IMR-90 (cell line): ENCODE data around the gene NKX2-1. TPM values are rescaled to one million over a fixed set of nuclear protein-coding genes. Genes with fewer than 3 reads are reported as not detected.

Experiments used
- ATAC-seq: fragments of 200-7000 bp; cut with Tn5 transposase; 2 replicates; pipeline ENCODE4 v1.9.1; 2020; ENCODE audit warnings: low read depth, mild to moderate bottlenecking, moderate library complexity
- BruUV-seq: library from RNA; stranded (reverse); fragments of 400-500 nt; replicated peaks from 2 replicates; lab custom pipeline; 2021; lab: Mats Ljungman, UMichigan
- CTCF ChIA-PET: fragments of 300-600 bp; formaldehyde crosslinking; extraction: SDS; loops from one replicate; lab custom pipeline; 2021; ENCODE audit warnings: antibody characterized with exemption; lab: Yijun Ruan, JAX
- POLR2A ChIA-PET: fragments of 300-600 bp; sonication (Branson Sonifier 250); formaldehyde crosslinking; loops from one replicate; lab custom pipeline; 2022; ENCODE audit warnings: antibody characterized with exemption; ENCODE audit not compliant: unreplicated experiment; lab: Charles Lee
- DNase-seq: peaks from one replicate; pipeline ENCODE4 v3.0.0; 2013
- H2AFZ ChIP-seq: replicated peaks from 2 replicates; pipeline ENCODE3; 2013; ENCODE audit warnings: low read length, mild to moderate bottlenecking; ENCODE audit not compliant: poor library complexity
- H2AK5ac ChIP-seq: 2 replicates; pipeline ENCODE4 v1.6.1; 2013; ENCODE audit warnings: low read depth, low read length, inconsistent platforms
- H2AK9ac ChIP-seq: replicated peaks from 2 replicates; pipeline ENCODE3; 2013; ENCODE audit warnings: mild to moderate bottlenecking, low read depth, low read length, moderate library complexity; ENCODE audit not compliant: poor library complexity
- H2BK120ac ChIP-seq: 2 replicates; pipeline ENCODE4 v1.6.1; 2013; ENCODE audit warnings: low read depth, low read length, inconsistent platforms
- H2BK15ac ChIP-seq: 3 replicates; pipeline ENCODE4 v1.6.1; 2013; ENCODE audit warnings: low read depth, low read length, inconsistent platforms
- H2BK20ac ChIP-seq: 2 replicates; pipeline ENCODE4 v1.6.1; 2013; ENCODE audit warnings: low read depth, mild to moderate bottlenecking, inconsistent platforms, low read length, moderate library complexity
- H2BK5ac ChIP-seq: 2 replicates; pipeline ENCODE4 v1.6.1; 2013; ENCODE audit warnings: mild to moderate bottlenecking, low read depth, low read length, inconsistent platforms; ENCODE audit not compliant: poor library complexity, severe bottlenecking
- H3K14ac ChIP-seq: replicated peaks from 2 replicates; pipeline ENCODE4 v1.6.1; 2013; ENCODE audit warnings: low read depth, low read length, inconsistent platforms
- H3K18ac ChIP-seq: 2 replicates; pipeline ENCODE4 v1.6.1; 2013; ENCODE audit warnings: low read depth, low read length, control low read depth
- H3K23ac ChIP-seq: 2 replicates; pipeline ENCODE4 v1.6.1; 2013; ENCODE audit warnings: low read depth, low read length, inconsistent platforms
- H3K27ac ChIP-seq: 2 replicates; pipeline ENCODE4 v1.5.1; 2013; ENCODE audit warnings: mild to moderate bottlenecking, control low read depth, low read length; ENCODE audit not compliant: insufficient read depth
- H3K27me3 ChIP-seq: 2 replicates; pipeline ENCODE4 v1.6.1; 2013; ENCODE audit warnings: low read length; ENCODE audit not compliant: control insufficient read depth, insufficient read depth
- H3K36me3 ChIP-seq: 2 replicates; pipeline ENCODE4 v1.6.1; 2013; ENCODE audit warnings: low read length, mixed read lengths; ENCODE audit not compliant: control insufficient read depth, insufficient read depth
- H3K4ac ChIP-seq: 2 replicates; pipeline ENCODE4 v1.6.1; 2013; ENCODE audit warnings: low read depth, low read length, inconsistent platforms
- H3K4me1 ChIP-seq: 2 replicates; pipeline ENCODE4 v1.6.1; 2013; ENCODE audit warnings: low read length, mixed read lengths; ENCODE audit not compliant: control insufficient read depth, insufficient read depth
- H3K4me2 ChIP-seq: 2 replicates; pipeline ENCODE4 v1.6.1; 2013; ENCODE audit warnings: low read depth, mild to moderate bottlenecking, control low read depth, low read length, moderate library complexity
- H3K4me3 ChIP-seq: 2 replicates; pipeline ENCODE4 v1.5.1; 2013; ENCODE audit warnings: low read depth, mild to moderate bottlenecking, control low read depth, low read length, moderate library complexity; ENCODE audit not compliant: insufficient read depth
- H3K56ac ChIP-seq: 2 replicates; pipeline ENCODE4 v1.6.1; 2013; ENCODE audit warnings: low read length, inconsistent platforms; ENCODE audit not compliant: insufficient read depth; ENCODE audit errors: extremely low read depth
- H3K79me1 ChIP-seq, 2 experiments: 2 replicates each; pipeline ENCODE4 v1.6.1; 2013; ENCODE audit warnings: low read length in 2 of 2, inconsistent platforms in 1 of 2, low read depth in 1 of 2
- H3K9ac ChIP-seq: 2 replicates; pipeline ENCODE4 v1.6.1; 2013; ENCODE audit warnings: low read depth, low read length, control low read depth
- H3K9me1 ChIP-seq: 2 replicates; pipeline ENCODE4 v1.6.1; 2013; ENCODE audit warnings: low read length, inconsistent platforms; ENCODE audit not compliant: insufficient read depth
- H3K9me3 ChIP-seq: 2 replicates; pipeline ENCODE4 v1.6.1; 2013; ENCODE audit warnings: low read length; ENCODE audit not compliant: control insufficient read depth, insufficient read depth
- H4K20me1 ChIP-seq: 2 replicates; pipeline ENCODE4 v1.6.1; 2013; ENCODE audit warnings: low read length, inconsistent platforms; ENCODE audit not compliant: insufficient read depth
- H4K5ac ChIP-seq: 2 replicates; pipeline ENCODE4 v1.6.1; 2013; ENCODE audit warnings: mild to moderate bottlenecking, low read depth, low read length, control low read depth
- H4K8ac ChIP-seq, 2 experiments: 2 replicates each; pipeline ENCODE4 v1.6.1; 2013; ENCODE audit warnings: low read depth in 2 of 2, low read length in 2 of 2, control low read depth in 1 of 2, inconsistent platforms in 1 of 2
- H4K91ac ChIP-seq: 2 replicates; pipeline ENCODE4 v1.6.1; 2013; ENCODE audit warnings: low read depth, low read length, inconsistent platforms; ENCODE audit not compliant: insufficient read depth
- BHLHE40 ChIP-seq: fragments of 150-350 bp; IDR thresholded peaks from 2 replicates; pipeline ENCODE4 v1.6.1; 2016; ENCODE audit warnings: mild to moderate bottlenecking, low read depth, low read length
- CEBPB ChIP-seq: IDR thresholded peaks from 2 replicates; pipeline ENCODE4 v1.6.1; 2012; ENCODE audit warnings: low read depth, low read length, improper control_type of control experiment
- CHD1 ChIP-seq: IDR thresholded peaks from 2 replicates; pipeline ENCODE4 v1.6.1; 2012; ENCODE audit warnings: low read depth, low read length, improper control_type of control experiment
- FOS ChIP-seq: fragments of 150-350 bp; IDR thresholded peaks from 2 replicates; pipeline ENCODE4 v1.6.1; 2016; ENCODE audit warnings: low read depth, low read length
- MAZ ChIP-seq: IDR thresholded peaks from 2 replicates; pipeline ENCODE4 v1.6.1; 2012; ENCODE audit warnings: low read depth, mild to moderate bottlenecking, low read length, improper control_type of control experiment, moderate library complexity, borderline replicate concordance
- MXI1 ChIP-seq: IDR thresholded peaks from 2 replicates; pipeline ENCODE4 v1.6.1; 2012; ENCODE audit warnings: low read depth, mild to moderate bottlenecking, low read length, moderate library complexity, borderline replicate concordance
- RAD21 ChIP-seq: IDR thresholded peaks from 2 replicates; pipeline ENCODE4 v1.6.1; 2012; ENCODE audit warnings: low read length, improper control_type of control experiment
- RFX5 ChIP-seq: IDR thresholded peaks from 2 replicates; pipeline ENCODE4 v1.8.0; 2012; ENCODE audit warnings: low read depth, mild to moderate bottlenecking, low read length, moderate library complexity
- WGBS, 2 experiments: methylation state at CpG; one replicate each; pipeline versions ENCODE4 v1.1.5 to v1.1.7; 2013; ENCODE audit warnings: missing lambda C conversion rate in 2 of 2; ENCODE audit not compliant: insufficient read length in 1 of 2; ENCODE audit errors: extremely low coverage in 2 of 2; 5-methylcytosine and 5-hydroxymethylcytosine counted together
- dilution Hi-C: fragments of 300-500 bp; cut with HindIII; formaldehyde crosslinking; loops from one replicate; pipeline ENCODE4 v1.14.3; 2018; ENCODE audit warnings: low sequenced_read_pairs; ENCODE audit not compliant: unreplicated experiment
- in situ Hi-C: fragments of 300-500 bp; cut with MboI; formaldehyde crosslinking; loops from 3 replicates; pipeline ENCODE4 v1.14.3; 2019; ENCODE audit warnings: low sequenced_read_pairs, inconsistent platforms, mixed read lengths
- intact Hi-C: fragments of 100-400 bp; cut with micrococcal nuclease; formaldehyde crosslinking; loops from 2 replicates; pipeline ENCODE4 v1.10.0; 2022
- polyA plus RNA-seq, 3 experiments: library from polyadenylated mRNA; depleted of rRNA; stranded (reverse); fragments of >200 nt; gene quantifications; 2 replicates each; pipeline ENCODE4 v1.2.3, GENCODE V29; 2012; ENCODE audit warnings: low replicate concordance in 1 of 3
- total RNA-seq: library from RNA; depleted of rRNA; stranded (reverse); fragments of >200 nt; gene quantifications from 2 replicates; pipeline ENCODE4 v1.2.3, GENCODE V29; 2012
- TF ChIP-seq, protein P1 (sequence below): fragments of 150-350 bp; IDR thresholded peaks from 2 replicates; pipeline ENCODE4 v1.6.1; 2016; ENCODE audit warnings: low read depth, mild to moderate bottlenecking, low read length, moderate library complexity, borderline replicate concordance
- TF ChIP-seq, protein P2 (sequence below): conservative IDR thresholded peaks from 2 replicates; pipeline ENCODE4 v1.5.1; 2012; ENCODE audit warnings: mild to moderate bottlenecking, low read depth, low read length, improper control_type of control experiment

NKX2-1 gene
- total and polyA plus RNA-seq, 2 of the 4 experiments (the other 2 are of a cell fraction), result not detected

DNA sequence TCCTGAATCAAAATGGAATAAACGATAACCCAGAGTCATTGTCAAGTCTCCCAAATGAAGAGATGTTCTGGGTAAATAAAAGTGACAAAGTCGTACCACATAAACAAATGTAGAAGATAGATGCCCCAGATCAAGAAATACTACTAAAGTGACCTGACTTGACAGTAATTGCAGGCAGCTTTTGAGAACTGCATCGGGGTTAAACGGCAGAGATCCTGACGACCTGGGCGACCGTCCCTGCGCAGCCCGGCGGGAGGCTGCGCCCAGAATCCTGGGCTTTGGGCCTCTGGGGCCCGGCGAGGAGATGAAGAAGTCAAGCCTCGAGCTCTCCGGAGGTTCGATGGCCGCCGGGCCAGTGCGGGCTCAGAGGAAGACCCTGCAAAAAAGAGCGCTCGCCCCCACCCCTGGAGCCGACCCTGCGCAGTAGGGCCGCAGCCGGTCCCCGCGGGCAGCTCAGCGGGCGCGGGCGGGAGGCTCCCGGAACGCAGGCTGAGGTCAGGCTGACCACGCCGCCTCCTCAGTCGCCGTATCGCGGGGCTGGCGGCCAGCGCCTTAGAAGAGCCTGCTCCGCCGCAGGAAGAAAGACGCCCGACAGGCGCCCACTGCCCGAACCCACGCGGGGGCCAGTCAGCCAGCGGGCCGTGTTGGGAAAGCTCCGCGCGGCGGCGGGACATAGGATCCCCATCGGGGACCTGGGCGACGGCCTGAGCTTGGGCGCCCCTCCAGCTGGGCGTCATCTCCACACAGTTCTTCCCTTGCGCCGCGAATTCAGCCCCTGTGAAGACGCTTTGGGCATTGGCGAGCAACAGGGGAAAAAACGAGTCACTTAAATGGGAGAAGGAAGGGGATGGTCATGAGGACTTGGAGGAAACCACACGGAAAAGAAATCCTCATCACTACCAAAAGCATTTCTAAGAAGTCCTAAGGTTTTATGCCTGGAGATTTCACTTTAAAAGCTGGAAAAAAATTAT lies 16.0 kb downstream of the NKX2-1 start:
- no peak overlapping the region for H3K56ac ChIP-seq
- intact Hi-C loops (no loop called here), in situ Hi-C loops (no loop called here), dilution Hi-C loops (no loop called here)
- H3K27me3 ChIP-seq, result peaks cover 62% of the 10 kb centered on the region
- no TSS peak for BruUV-seq
- H2AFZ ChIP-seq, result no peak overlapping the region
- no peak overlapping the region for H2AK5ac ChIP-seq
- H3K79me1 ChIP-seq, result no peaks in the 10 kb centered on the region
- DNase-seq (no peak), ATAC-seq (no peak)
- TF ChIP-seq MXI1, result no peak
- no peak for TF ChIP-seq RFX5
- TF ChIP-seq MAZ, result no peak
- TF ChIP-seq CEBPB, result no peak
- TF ChIP-seq RAD21, result no peak
- TF ChIP-seq CHD1, result no peak
- TF ChIP-seq FOS, result no peak
- TF ChIP-seq, protein P1, sequence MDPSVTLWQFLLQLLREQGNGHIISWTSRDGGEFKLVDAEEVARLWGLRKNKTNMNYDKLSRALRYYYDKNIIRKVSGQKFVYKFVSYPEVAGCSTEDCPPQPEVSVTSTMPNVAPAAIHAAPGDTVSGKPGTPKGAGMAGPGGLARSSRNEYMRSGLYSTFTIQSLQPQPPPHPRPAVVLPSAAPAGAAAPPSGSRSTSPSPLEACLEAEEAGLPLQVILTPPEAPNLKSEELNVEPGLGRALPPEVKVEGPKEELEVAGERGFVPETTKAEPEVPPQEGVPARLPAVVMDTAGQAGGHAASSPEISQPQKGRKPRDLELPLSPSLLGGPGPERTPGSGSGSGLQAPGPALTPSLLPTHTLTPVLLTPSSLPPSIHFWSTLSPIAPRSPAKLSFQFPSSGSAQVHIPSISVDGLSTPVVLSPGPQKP, result no peak
- no peak for TF ChIP-seq BHLHE40
- TF ChIP-seq, protein P2, sequence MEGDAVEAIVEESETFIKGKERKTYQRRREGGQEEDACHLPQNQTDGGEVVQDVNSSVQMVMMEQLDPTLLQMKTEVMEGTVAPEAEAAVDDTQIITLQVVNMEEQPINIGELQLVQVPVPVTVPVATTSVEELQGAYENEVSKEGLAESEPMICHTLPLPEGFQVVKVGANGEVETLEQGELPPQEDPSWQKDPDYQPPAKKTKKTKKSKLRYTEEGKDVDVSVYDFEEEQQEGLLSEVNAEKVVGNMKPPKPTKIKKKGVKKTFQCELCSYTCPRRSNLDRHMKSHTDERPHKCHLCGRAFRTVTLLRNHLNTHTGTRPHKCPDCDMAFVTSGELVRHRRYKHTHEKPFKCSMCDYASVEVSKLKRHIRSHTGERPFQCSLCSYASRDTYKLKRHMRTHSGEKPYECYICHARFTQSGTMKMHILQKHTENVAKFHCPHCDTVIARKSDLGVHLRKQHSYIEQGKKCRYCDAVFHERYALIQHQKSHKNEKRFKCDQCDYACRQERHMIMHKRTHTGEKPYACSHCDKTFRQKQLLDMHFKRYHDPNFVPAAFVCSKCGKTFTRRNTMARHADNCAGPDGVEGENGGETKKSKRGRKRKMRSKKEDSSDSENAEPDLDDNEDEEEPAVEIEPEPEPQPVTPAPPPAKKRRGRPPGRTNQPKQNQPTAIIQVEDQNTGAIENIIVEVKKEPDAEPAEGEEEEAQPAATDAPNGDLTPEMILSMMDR, result no peak
- H3K4me3 ChIP-seq, result no peak overlapping the region
- CTCF ChIA-PET, result no interaction called here
- no peaks in the 10 kb centered on the region for H3K4me1 ChIP-seq
- H3K23ac ChIP-seq, result no peak overlapping the region
- no peak overlapping the region for H3K14ac ChIP-seq
- H2BK20ac ChIP-seq, result no peak overlapping the region
- H2BK5ac ChIP-seq, result no peak overlapping the region
- H2BK120ac ChIP-seq, result no peak overlapping the region
- no peaks in the 10 kb centered on the region; the same call in none of the 2 replicates for H3K9me3 ChIP-seq
- no peak overlapping the region for H2AK9ac ChIP-seq
- H4K5ac ChIP-seq, result no peak overlapping the region
- no peak overlapping the region for H2BK15ac ChIP-seq
- H4K91ac ChIP-seq, result no peak overlapping the region
- H3K36me3 ChIP-seq, result no peaks in the 10 kb centered on the region
- no peak overlapping the region for H3K4me2 ChIP-seq
- H4K20me1 ChIP-seq, result no peaks in the 10 kb centered on the region
- 2% methylated on average over 42 of the region's 68 CpGs; no CpG with 5 or more reads in 1 of the 2 experiments for WGBS, 2 experiments
- H3K9me1 ChIP-seq, result no peaks in the 10 kb centered on the region
- H3K27ac ChIP-seq, result no peak overlapping the region
- H3K4ac ChIP-seq, result no peak overlapping the region
- H3K9ac ChIP-seq, result no peak overlapping the region
- H4K8ac ChIP-seq, result no peak overlapping the region
- POLR2A ChIA-PET, result no interaction called here
- H3K18ac ChIP-seq, result no peak overlapping the region
